Activated T-cell treated with anti-CD3 and anti-CD28 coated beads, Interleukin-2, amount 50 U/mL, for 72 hours (primary cell): ENCODE measurements around the gene WASHC4. TPM values are rescaled to one million over a fixed set of nuclear protein-coding genes. Genes with fewer than 3 reads are reported as not detected.
"Not testable (repeated sequence)": the region's sequence is repeated elsewhere in the genome, so short reads cannot be mapped to it uniquely, and the experiment has no call there.

ENCODE experiments used
- ATAC-seq, 2 donors: fragments of 150-1000 bp; cut with Tn5 transposase; replicated peaks in 1 of 2; 2 replicates each; pipeline ENCODE4 v1.10.0; 2021; ENCODE audit warnings: moderate library complexity in 2 of 2, mild to moderate bottlenecking in 1 of 2
- DNase-seq, 2 donors: peaks; one replicate each; pipeline ENCODE4 v3.0.0; 2021 to 2022; ENCODE audit warnings: mixed read lengths in 1 of 2
- H3K27ac Mint-ChIP-seq: one replicate; pipeline ENCODE4 v1.8.0; 2022; ENCODE audit warnings: mild to moderate bottlenecking, moderate library complexity, mixed read lengths
- H3K27me3 Mint-ChIP-seq: one replicate; pipeline ENCODE4 v1.8.0; 2022; ENCODE audit warnings: low read depth, mixed read lengths
- H3K36me3 Mint-ChIP-seq, 2 donors: one replicate each; pipeline ENCODE4 v1.8.0; 2022; ENCODE audit warnings: mixed read lengths in 2 of 2, mild to moderate bottlenecking in 1 of 2; ENCODE audit not compliant: insufficient read depth in 2 of 2
- H3K4me1 Mint-ChIP-seq: one replicate; pipeline ENCODE4 v1.8.0; 2022; ENCODE audit warnings: low read depth, mixed read lengths
- H3K4me3 Mint-ChIP-seq, 2 donors: one replicate each; pipeline ENCODE4 v1.8.0; 2022; ENCODE audit warnings: mild to moderate bottlenecking in 2 of 2, mixed read lengths in 2 of 2, moderate library complexity in 2 of 2
- H3K9me3 Mint-ChIP-seq, 2 donors: one replicate each; pipeline ENCODE4 v1.8.0; 2022; ENCODE audit warnings: mixed read lengths in 2 of 2
- total RNA-seq, 2 donors: library from RNA; stranded (reverse); gene quantifications; one replicate each; pipeline ENCODE4 v1.2.3, GENCODE V29; 2022

Gene WASHC4
- total RNA-seq, 2 donors from 2014 or later, result 39.5 to 40.0 TPM

GRCh38 chr12:105179114-105179513 lies 71.6 kb downstream of the WASHC4 start:
- Mint-ChIP-seq H3K9me3 (peaks cover 9 to 17% of the 10 kb centered on the region in 2 donors), H3K36me3 (peaks cover 31 to 41% of the 10 kb centered on the region in 2 donors)
- not testable (repeated sequence) for H3K27me3 Mint-ChIP-seq, H3K4me1 Mint-ChIP-seq, ATAC-seq, DNase-seq, H3K27ac Mint-ChIP-seq, H3K4me3 Mint-ChIP-seq

GRCh38 chr12:105183406-105183805 lies 75.9 kb downstream of the WASHC4 start:
- not testable (repeated sequence) for DNase-seq, H3K4me1 Mint-ChIP-seq, H3K4me3 Mint-ChIP-seq, ATAC-seq, H3K27me3 Mint-ChIP-seq
- Mint-ChIP-seq H3K27ac (peak overlapping the region; percentile 54), H3K36me3 (peaks cover 38 to 56% of the 10 kb centered on the region in 2 donors), H3K9me3 (peaks cover 9 to 17% of the 10 kb centered on the region in 2 donors)

GRCh38 chr12:105183976-105184375 lies 76.4 kb downstream of the WASHC4 start:
- H3K4me3 Mint-ChIP-seq, H3K27me3 Mint-ChIP-seq, H3K4me1 Mint-ChIP-seq, H3K27ac Mint-ChIP-seq, DNase-seq, ATAC-seq: not testable (repeated sequence)
- peaks cover 9 to 17% of the 10 kb centered on the region in 2 donors for H3K9me3 Mint-ChIP-seq
- peaks cover 38 to 58% of the 10 kb centered on the region in 2 donors for H3K36me3 Mint-ChIP-seq

- ATAC-seq, result no peak
- DNase-seq, result no peak
- no peaks in the 10 kb centered on the region for H3K27me3 Mint-ChIP-seq
- no peak overlapping the region for H3K4me3 Mint-ChIP-seq
- H3K4me1 Mint-ChIP-seq, result peaks cover 6% of the 10 kb centered on the region
- peaks cover 6 to 19% of the 10 kb centered on the region in 2 donors for H3K36me3 Mint-ChIP-seq
- no peak overlapping the region for H3K27ac Mint-ChIP-seq
- H3K9me3 Mint-ChIP-seq, result no peaks in the 10 kb centered on the region
These were observed 81.8 kb downstream of the WASHC4 start for GRCh38 chr12:105189293-105189692.

GRCh38 chr12:105190530-105190929 lies 83.0 kb downstream of the WASHC4 start:
- DNase-seq, result no peak
- Mint-ChIP-seq H3K27me3 (no peaks in the 10 kb centered on the region), H3K4me3 (no peak overlapping the region), H3K9me3 (no peaks in the 10 kb centered on the region), H3K36me3 (peaks cover 4 to 14% of the 10 kb centered on the region in 2 donors), H3K4me1 (peaks cover 6% of the 10 kb centered on the region), H3K27ac (peak overlapping the region; percentile 51)
- ATAC-seq, result no peak

GRCh38 chr12:105192624-105193225 lies 85.2 kb downstream of the WASHC4 start:
- DNase-seq, result no peak
- peaks cover 6% of the 10 kb centered on the region for H3K4me1 Mint-ChIP-seq
- no peaks in the 10 kb centered on the region for H3K9me3 Mint-ChIP-seq
- H3K27me3 Mint-ChIP-seq, result no peaks in the 10 kb centered on the region
- H3K27ac Mint-ChIP-seq, result no peak overlapping the region
- no peak overlapping the region for H3K4me3 Mint-ChIP-seq
- H3K36me3 Mint-ChIP-seq, result peaks cover 0 to 7% of the 10 kb centered on the region in 2 donors
- no peak for ATAC-seq

GRCh38 chr12:105194947-105195346 lies 87.4 kb downstream of the WASHC4 start:
- Mint-ChIP-seq H3K27me3 (no peaks in the 10 kb centered on the region), H3K4me1 (no peaks in the 10 kb centered on the region), H3K4me3 (no peak overlapping the region), H3K27ac (no peak overlapping the region), H3K9me3 (no peaks in the 10 kb centered on the region), H3K36me3 (peaks cover 0 to 2% of the 10 kb centered on the region in 2 donors)
- no peak for DNase-seq
- ATAC-seq, result no peak

- Mint-ChIP-seq H3K27ac (no peak overlapping the region), H3K4me1 (no peaks in the 10 kb centered on the region), H3K9me3 (no peaks in the 10 kb centered on the region), H3K27me3 (no peaks in the 10 kb centered on the region), H3K4me3 (no peak overlapping the region), H3K36me3 (peaks cover 0 to 1% of the 10 kb centered on the region in 2 donors)
- DNase-seq, result no peak
- no peak for ATAC-seq
These were observed 88.6 kb downstream of the WASHC4 start for GRCh38 chr12:105196090-105196489.

GRCh38 chr12:105198961-105199360 lies 91.4 kb downstream of the WASHC4 start:
- Mint-ChIP-seq H3K36me3 (peaks cover 0 to 1% of the 10 kb centered on the region in 2 donors), H3K4me1 (peaks cover 9% of the 10 kb centered on the region), H3K9me3 (no peaks in the 10 kb centered on the region), H3K27ac (no peak overlapping the region), H3K4me3 (no peak overlapping the region), H3K27me3 (no peaks in the 10 kb centered on the region)
- ATAC-seq (no peak), DNase-seq (no peak)

- Mint-ChIP-seq H3K4me1 (peaks cover 18% of the 10 kb centered on the region), H3K27ac (no peak overlapping the region), H3K27me3 (no peaks in the 10 kb centered on the region), H3K4me3 (no peak overlapping the region), H3K36me3 (peaks cover 2% of the 10 kb centered on the region in 2 donors), H3K9me3 (no peaks in the 10 kb centered on the region)
- no peak for DNase-seq
- ATAC-seq, result no peak
These were observed 92.9 kb downstream of the WASHC4 start for GRCh38 chr12:105200385-105200784.

GRCh38 chr12:105201299-105201698 lies 93.8 kb downstream of the WASHC4 start:
- Mint-ChIP-seq H3K27me3 (no peaks in the 10 kb centered on the region), H3K27ac (no peak overlapping the region), H3K9me3 (no peaks in the 10 kb centered on the region), H3K36me3 (peaks cover 3 to 4% of the 10 kb centered on the region in 2 donors), H3K4me1 (peaks cover 20% of the 10 kb centered on the region), H3K4me3 (no peak overlapping the region)
- no peak for DNase-seq
- ATAC-seq, result no peak

- DNase-seq (no peak), ATAC-seq (no peak)
- Mint-ChIP-seq H3K27ac (no peak overlapping the region), H3K4me3 (no peak overlapping the region), H3K4me1 (peaks cover 20% of the 10 kb centered on the region), H3K9me3 (no peaks in the 10 kb centered on the region), H3K36me3 (peaks cover 3 to 4% of the 10 kb centered on the region in 2 donors), H3K27me3 (no peaks in the 10 kb centered on the region)
These were observed 94.7 kb downstream of the WASHC4 start for GRCh38 chr12:105202202-105202601.

- Mint-ChIP-seq H3K9me3 (no peaks in the 10 kb centered on the region), H3K4me1 (peaks cover 20% of the 10 kb centered on the region), H3K4me3 (no peak overlapping the region), H3K36me3 (peaks cover 3 to 4% of the 10 kb centered on the region in 2 donors), H3K27ac (no peak overlapping the region), H3K27me3 (no peaks in the 10 kb centered on the region)
- DNase-seq, result no peak
- ATAC-seq, result no peak
These were observed 96.6 kb downstream of the WASHC4 start for GRCh38 chr12:105204127-105204526.

GRCh38 chr12:105204916-105205315 lies 97.4 kb downstream of the WASHC4 start:
- Mint-ChIP-seq H3K9me3 (no peaks in the 10 kb centered on the region), H3K36me3 (peaks cover 3 to 4% of the 10 kb centered on the region in 2 donors), H3K27me3 (no peaks in the 10 kb centered on the region), H3K4me3 (no peak overlapping the region), H3K27ac (peak overlapping the region; percentile 36), H3K4me1 (peaks cover 20% of the 10 kb centered on the region)
- DNase-seq (peak; percentile 21 to 22), ATAC-seq (peak; percentile 64 to 86)
